Activated CD4-positive, CD25-positive, alpha-beta regulatory T cell treated with anti-CD3 and anti-CD28 coated beads, Interleukin-2, amount 50 U/mL, for 24 hours (primary cell): ENCODE data around the gene NUP62.
"Not testable (repeated sequence)": the region's sequence is repeated elsewhere in the genome, so short reads cannot be mapped to it uniquely, and the experiment has no call there.

Experiments used
- ATAC-seq, 2 donors: fragments of 150-1000 bp; cut with Tn5 transposase; one replicate each; pipeline ENCODE4 v1.10.0; 2021; ENCODE audit warnings: mild to moderate bottlenecking in 1 of 2, moderate library complexity in 1 of 2

NUP62 gene

GRCh38 chr19:49929121-49929610, at the start of gene NUP62, which contains the start of gene ATF5:
TSS of gene NUP62 (minus strand) at chr19:49929504. CDS start at chr19:49909807, 19,697 bp downstream.
TSS of gene ATF5 (plus strand) at chr19:49929205. CDS start at chr19:49930851, 1,646 bp downstream.
- peak; percentile 36 to 50 for ATAC-seq

GRCh38 chr19:49978324-49978723, 49.0 kb upstream of the NUP62 start:
- no peak for ATAC-seq

- no peak for ATAC-seq
Measured at GRCh38 chr19:49977881-49978280, 48.6 kb upstream of the NUP62 start.

- no peak for ATAC-seq
Measured at GRCh38 chr19:49977076-49977475, 47.8 kb upstream of the NUP62 start.

GRCh38 chr19:49976496-49976895, 47.2 kb upstream of the NUP62 start:
- ATAC-seq: no peak

- no peak for ATAC-seq
Measured at GRCh38 chr19:49975051-49975450, 45.7 kb upstream of the NUP62 start.

- no peak for ATAC-seq
Measured at GRCh38 chr19:49973987-49974386, 44.7 kb upstream of the NUP62 start.

GRCh38 chr19:49972841-49973240, 43.5 kb upstream of the NUP62 start:
- no peak for ATAC-seq

- ATAC-seq: no peak
Measured at GRCh38 chr19:49971991-49972411, 42.7 kb upstream of the NUP62 start.

- ATAC-seq: not testable (repeated sequence)
Measured at GRCh38 chr19:49969355-49969754, 40.1 kb upstream of the NUP62 start.

GRCh38 chr19:49968279-49968922, 39.1 kb upstream of the NUP62 start:
- ATAC-seq: no peak

GRCh38 chr19:49960980-49961379, 31.7 kb upstream of the NUP62 start, which contains the start of gene SIGLEC11:
TSS of gene SIGLEC11 (minus strand) at chr19:49961172. CDS start at chr19:49961081, 91 bp downstream.
- not testable (repeated sequence) for ATAC-seq

GRCh38 chr19:49959892-49960291, 30.6 kb upstream of the NUP62 start:
- ATAC-seq: not testable (repeated sequence)

GRCh38 chr19:49958596-49958995, 29.3 kb upstream of the NUP62 start:
- ATAC-seq: not testable (repeated sequence)

GRCh38 chr19:49958144-49958543, 28.8 kb upstream of the NUP62 start:
- ATAC-seq: not testable (repeated sequence)

GRCh38 chr19:49957262-49957915, 28.1 kb upstream of the NUP62 start:
- ATAC-seq: no peak

- no peak for ATAC-seq
Measured at GRCh38 chr19:49956115-49956495, 26.8 kb upstream of the NUP62 start.

- no peak for ATAC-seq
Measured at GRCh38 chr19:49954933-49955332, 25.6 kb upstream of the NUP62 start.

GRCh38 chr19:49954092-49954829, 25.0 kb upstream of the NUP62 start:
- ATAC-seq: no peak

- no peak for ATAC-seq
Measured at GRCh38 chr19:49953416-49953815, 24.1 kb upstream of the NUP62 start.

- no peak for ATAC-seq
Measured at GRCh38 chr19:49952906-49953305, 23.6 kb upstream of the NUP62 start.

GRCh38 chr19:49952479-49952836, 23.2 kb upstream of the NUP62 start:
- no peak for ATAC-seq

GRCh38 chr19:49951806-49952478, 22.6 kb upstream of the NUP62 start:
- ATAC-seq: no peak
